NCI-H1694 (cell line): ENCODE measurements around the gene NPHP4.

Experiments
- DNase-seq: peaks from one replicate; lab custom pipeline; 2025; lab: John Stamatoyannopoulos, UW

NPHP4 gene

DNA sequence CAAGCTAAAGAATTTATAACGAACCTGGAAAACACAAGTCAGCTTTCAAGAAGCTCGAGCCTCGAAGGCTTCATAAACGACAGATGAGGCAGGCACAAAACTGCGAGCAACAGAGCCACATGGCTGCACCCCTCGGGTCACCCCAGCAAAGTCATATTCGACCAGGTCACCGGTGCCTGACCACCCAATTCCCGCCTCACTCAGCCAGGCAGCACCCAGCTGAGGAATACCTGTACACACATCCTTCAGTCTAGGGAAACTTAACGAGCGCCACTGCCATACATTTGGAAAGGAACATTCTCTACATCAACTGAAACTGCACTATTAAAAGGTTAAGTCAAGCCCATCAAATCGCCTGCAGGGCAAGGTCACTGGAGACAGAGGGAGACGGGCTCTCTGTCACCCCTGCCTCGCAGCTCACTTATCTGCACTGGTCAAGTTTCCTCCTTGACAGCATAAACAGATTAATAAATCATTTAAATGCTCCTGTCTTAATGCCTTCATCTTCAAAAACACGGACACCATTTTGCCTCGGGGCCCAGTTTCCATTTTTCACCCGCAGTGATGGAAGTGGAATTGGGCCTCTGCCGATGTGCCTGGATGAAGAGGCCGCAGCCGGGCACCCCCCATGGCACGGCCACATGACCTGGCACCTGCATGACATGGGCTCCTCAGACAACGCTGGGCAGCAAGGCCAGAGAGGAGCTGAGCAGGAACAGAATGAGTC is 20.6 kb downstream of the NPHP4 start:
- DNase-seq: no peak

GRCh38 chr1:5970610-5971273 is 21.5 kb downstream of the NPHP4 start:
- DNase-seq: no peak

DNA sequence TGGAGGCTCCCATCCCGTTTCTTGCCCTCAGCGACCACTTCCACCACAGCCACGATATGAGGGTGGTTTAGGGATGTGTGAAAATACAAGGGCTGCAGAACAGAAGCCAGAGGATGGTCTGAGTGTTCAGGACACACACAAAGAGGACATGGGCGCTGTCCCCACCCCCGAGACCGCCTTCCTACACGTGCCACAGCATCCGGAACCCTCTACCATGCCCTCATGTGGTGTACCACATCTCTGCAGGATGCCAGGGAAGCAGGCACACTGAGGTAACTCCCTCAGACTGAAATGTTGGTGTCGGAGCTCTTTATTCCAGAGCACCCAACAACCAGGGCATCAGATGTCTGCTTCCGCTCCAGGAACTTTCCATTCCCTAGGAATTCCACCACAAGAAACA is 23.1 kb downstream of the NPHP4 start:
- no peak for DNase-seq

GRCh38 chr1:5968161-5968736 is 24.0 kb downstream of the NPHP4 start:
- no peak for DNase-seq

- DNase-seq: no peak
Measured at GRCh38 chr1:5967351-5968160, 24.7 kb downstream of the NPHP4 start.

- no peak for DNase-seq
Measured at GRCh38 chr1:5966543-5967205, 25.6 kb downstream of the NPHP4 start.

DNA sequence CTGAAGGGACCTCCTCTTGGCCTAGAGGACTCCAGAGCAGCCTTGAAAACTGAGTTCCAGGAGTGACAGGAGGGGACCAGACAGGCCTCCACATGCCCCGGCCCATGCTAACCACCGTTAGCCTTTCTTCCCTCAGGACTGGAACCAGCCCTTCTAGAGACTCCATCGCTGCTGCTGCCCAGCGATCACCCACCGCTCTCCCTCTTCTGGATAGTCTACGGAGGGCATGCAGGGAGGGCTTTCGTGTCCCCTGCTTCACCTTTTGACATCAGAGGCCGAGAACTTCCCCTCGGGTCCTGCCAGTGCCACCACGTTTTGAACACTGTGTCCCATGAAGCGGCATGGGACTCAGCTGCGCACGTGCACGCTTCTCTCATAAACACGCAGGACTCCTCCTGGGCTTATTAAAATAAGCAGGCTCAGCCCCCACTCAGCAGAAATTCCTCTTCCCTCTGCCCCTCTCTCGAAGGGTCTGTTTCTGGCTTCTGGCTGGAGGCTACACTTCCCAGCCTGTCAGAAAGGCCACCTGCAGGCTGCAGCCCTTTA is 26.6 kb downstream of the NPHP4 start:
- DNase-seq: no peak

DNA sequence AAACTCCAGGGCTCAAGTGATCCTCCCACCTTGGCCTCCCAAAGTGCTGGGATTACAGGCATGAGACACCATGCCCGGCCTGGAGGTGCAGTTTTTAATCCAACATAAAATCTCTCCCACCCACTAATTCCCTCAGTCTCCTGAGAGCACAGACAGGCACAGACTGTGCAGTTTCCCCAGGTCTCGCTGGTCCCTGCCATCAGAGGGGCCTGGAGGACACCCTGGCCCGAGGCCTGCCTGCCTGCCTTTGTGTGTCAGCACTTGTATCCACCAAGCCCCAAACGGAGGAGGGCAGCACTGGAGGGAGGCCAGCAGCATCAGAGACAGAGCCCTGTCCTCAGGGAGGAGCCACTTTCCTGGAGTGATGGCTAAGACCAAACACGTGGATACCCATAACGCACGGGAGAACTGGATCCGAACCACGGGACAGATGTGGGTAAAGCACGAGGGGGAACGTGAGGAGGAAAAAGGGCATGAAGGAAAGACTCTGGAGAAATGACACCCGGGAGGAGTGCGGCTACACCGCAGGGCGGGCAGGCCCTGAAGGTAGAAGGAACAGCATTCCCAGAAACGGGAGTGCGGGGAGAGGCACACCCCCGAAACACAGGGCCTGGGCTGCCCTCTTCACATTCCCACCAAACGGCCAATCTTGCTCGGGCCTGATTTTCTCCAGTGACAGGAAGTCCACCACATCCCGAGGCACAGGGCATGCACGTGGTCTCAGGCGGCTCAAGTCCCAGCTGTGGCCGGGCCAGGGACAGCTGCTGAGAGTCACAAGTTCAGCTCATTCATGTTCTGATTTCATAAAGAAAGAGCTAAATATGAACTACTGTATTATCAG is 29.7 kb downstream of the NPHP4 start:
- no peak for DNase-seq

DNA sequence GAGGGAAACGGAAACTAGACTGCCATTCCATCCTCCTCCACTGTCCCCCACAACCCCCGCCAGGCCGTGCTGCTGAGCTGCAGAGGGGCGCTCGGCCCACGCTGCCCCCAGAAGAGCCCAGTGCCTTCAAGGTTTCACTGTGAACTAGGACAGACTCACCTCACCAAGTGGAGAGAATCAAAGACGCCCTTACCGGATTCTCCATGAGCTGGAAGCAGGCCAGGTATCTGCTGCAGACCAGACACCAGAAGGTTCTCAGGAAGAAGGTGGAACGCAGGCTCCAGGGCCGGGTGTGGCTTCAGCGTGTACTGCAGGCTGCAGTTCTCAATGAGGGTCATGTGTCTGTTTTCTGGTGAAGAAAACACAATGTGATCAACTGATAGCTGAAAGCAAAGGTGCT is 30.6 kb downstream of the NPHP4 start:
- no peak for DNase-seq

DNA sequence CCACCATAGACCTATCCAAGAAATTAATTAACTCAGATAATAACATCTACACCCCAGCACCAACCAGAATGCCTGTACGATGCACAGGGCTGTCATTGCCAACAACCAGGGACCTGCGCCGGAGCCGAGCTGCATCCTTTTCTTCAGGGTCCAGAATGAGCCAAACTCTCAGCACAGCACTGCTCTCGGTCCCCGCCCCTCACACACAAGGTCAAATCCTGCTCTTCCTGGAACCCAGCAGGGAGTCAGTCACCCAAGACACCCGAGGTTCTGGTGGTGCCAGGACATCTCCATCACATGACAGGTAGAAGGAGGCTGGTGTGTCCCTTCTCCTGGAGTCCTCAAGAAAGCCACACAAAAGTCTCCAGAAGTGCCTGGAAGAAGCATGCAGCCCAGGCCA is 31.9 kb downstream of the NPHP4 start:
- no peak for DNase-seq

GRCh38 chr1:5959667-5960230 is 32.5 kb downstream of the NPHP4 start:
- DNase-seq: no peak

DNA sequence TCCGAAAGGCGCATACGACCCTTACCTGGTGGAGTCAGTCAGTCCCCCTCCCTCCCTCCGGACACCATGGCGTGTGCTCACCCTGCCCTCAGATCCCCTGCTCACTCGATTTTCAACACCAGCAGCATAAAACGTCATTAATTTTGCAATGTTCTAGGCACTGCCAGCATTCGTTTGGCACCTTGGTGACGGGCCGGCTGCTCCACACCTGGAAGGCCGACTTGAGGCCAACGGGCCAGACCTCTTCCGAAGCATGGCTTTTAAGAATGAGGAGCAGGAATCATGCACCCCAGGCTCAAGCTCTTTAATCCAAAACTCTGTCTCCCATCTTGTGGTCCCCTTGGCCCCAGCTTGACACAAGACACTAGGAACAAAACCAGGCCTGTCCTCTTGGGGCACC is 33.1 kb downstream of the NPHP4 start:
- DNase-seq: no peak

- no peak for DNase-seq
Measured at GRCh38 chr1:5956022-5956830, 36.0 kb downstream of the NPHP4 start.

- DNase-seq: no peak
Measured at GRCh38 chr1:5955479-5955977, 36.7 kb downstream of the NPHP4 start.

- DNase-seq: no peak
Measured at GRCh38 chr1:5954964-5955363, 37.3 kb downstream of the NPHP4 start.

- no peak for DNase-seq
Measured at GRCh38 chr1:5953386-5953785, 38.8 kb downstream of the NPHP4 start.

GRCh38 chr1:5951846-5952410 is 40.3 kb downstream of the NPHP4 start:
- DNase-seq: no peak

DNA sequence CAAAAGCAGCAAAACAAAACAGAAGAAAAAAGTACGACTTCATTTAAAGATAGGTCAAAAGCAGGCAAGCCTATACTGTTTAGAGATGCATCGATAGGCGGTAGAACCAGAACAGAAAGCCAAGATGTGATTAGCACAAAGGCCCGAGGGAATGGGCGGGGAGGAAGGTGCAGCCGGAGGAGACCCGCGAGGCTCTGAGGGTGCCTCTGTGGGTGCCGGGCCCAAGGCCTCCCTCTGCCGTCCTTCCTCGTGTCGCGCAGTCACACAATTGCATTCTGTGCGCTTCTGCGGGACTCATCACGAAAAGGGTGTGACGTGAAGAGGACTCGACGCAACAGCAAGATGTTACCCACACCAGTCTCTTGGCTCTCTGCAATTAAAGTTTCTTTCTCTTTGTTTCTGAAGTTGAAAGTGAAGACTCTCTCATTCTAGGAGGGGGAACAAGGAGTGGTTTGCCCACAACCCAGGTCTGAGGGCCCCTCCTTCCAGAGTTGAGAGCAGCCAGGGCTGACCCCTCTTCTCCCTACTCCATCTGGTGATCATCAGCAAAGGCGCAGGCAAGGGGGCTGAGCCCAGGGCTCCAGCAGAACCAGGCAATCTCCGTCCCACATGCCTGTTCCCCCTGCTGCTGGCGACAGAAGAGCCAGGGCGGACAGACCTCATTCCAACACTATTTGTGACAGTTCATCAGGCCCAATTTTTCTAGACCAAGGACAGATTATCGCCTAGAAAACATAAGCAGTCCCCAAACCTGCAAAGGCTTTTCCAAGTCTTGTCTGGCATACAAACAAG is 41.0 kb downstream of the NPHP4 start:
- DNase-seq: no peak
